Amniotic stem cell (primary cell): Measurements from ENCODE around the gene LPCAT1.
"Not testable (repeated sequence)": the region's sequence is repeated elsewhere in the genome, so short reads cannot be mapped to it uniquely, and the experiment has no call there.

ENCODE experiments used
- DNase-seq: peaks from one replicate; lab custom pipeline; 2025; lab: John Stamatoyannopoulos, UW

Gene LPCAT1

GRCh38 chr5:1509346-1510085 lies 14.2 kb downstream of the LPCAT1 start:
- no peak for DNase-seq

GRCh38 chr5:1508659-1509290 lies 15.0 kb downstream of the LPCAT1 start:
- no peak for DNase-seq

- DNase-seq: no peak
These were observed 15.7 kb downstream of the LPCAT1 start for GRCh38 chr5:1507961-1508658.

- DNase-seq: no peak
These were observed 16.3 kb downstream of the LPCAT1 start for GRCh38 chr5:1507457-1507856.

- no peak for DNase-seq
These were observed 16.8 kb downstream of the LPCAT1 start for GRCh38 chr5:1507014-1507375.

- no peak for DNase-seq
These were observed 17.3 kb downstream of the LPCAT1 start for GRCh38 chr5:1506242-1507013.

GRCh38 chr5:1505506-1506241 lies 18.1 kb downstream of the LPCAT1 start:
- DNase-seq: no peak

GRCh38 chr5:1505089-1505488 lies 18.7 kb downstream of the LPCAT1 start:
- DNase-seq: not testable (repeated sequence)

- DNase-seq: no peak
These were observed 19.1 kb downstream of the LPCAT1 start for GRCh38 chr5:1504617-1505016.

- no peak for DNase-seq
These were observed 19.6 kb downstream of the LPCAT1 start for GRCh38 chr5:1504069-1504595.

- DNase-seq: no peak
These were observed 20.3 kb downstream of the LPCAT1 start for GRCh38 chr5:1503241-1504068.

- DNase-seq: no peak
These were observed 21.0 kb downstream of the LPCAT1 start for GRCh38 chr5:1502737-1503120.

GRCh38 chr5:1502046-1502736 lies 21.6 kb downstream of the LPCAT1 start:
- DNase-seq: no peak

- DNase-seq: no peak
These were observed 22.3 kb downstream of the LPCAT1 start for GRCh38 chr5:1501372-1502045.

GRCh38 chr5:1500411-1501091 lies 23.2 kb downstream of the LPCAT1 start:
- no peak for DNase-seq

GRCh38 chr5:1499851-1500250 lies 23.9 kb downstream of the LPCAT1 start:
- no peak for DNase-seq

- DNase-seq: no peak
These were observed 24.9 kb downstream of the LPCAT1 start for GRCh38 chr5:1498623-1499416.
